Measurements from ENCODE around the gene LIPT2. TPM values are rescaled to one million over a fixed set of nuclear protein-coding genes. Genes with fewer than 3 reads are reported as not detected.

LIPT2 gene
- total RNA-seq, 4 donors from 2014 or later: 1.2 to 8.4 (median 3.9) TPM

- Histone ChIP-seq H3K27me3 (no peaks in the 10 kb centered on the region), H3K36me3 (peaks cover 0 to 18% (median 0%) of the 10 kb centered on the region in 3 donors), H3K4me1 (peaks cover 0 to 19% (median 11%) of the 10 kb centered on the region in 3 donors), H3K9me3 (no peaks in the 10 kb centered on the region), H3K4me3 (no peak overlapping the region), H3K27ac (no peak overlapping the region)
- no peak for DNase-seq
- intact Hi-C loops (cut with DNase I): no loop called here
- WGBS, 2 donors: 93 to 98% methylated on average over 4 to 8 of the region's 11 CpGs
- no peak for TF ChIP-seq POLR2A (IDR thresholded peaks at IDR 0.05)
- TF ChIP-seq CTCF (IDR thresholded peaks at IDR 0.05): no peak
Observed at GRCh38 chr11:74492084-74492483, 1.4 kb downstream of the LIPT2 start.

GRCh38 chr11:74490941-74491340 is 2.6 kb downstream of the LIPT2 start:
- H3K36me3 ChIP-seq: peaks cover 0 to 14% (median 0%) of the 10 kb centered on the region in 3 donors
- H3K4me3 ChIP-seq: no peak overlapping the region
- peaks cover 0 to 19% (median 11%) of the 10 kb centered on the region in 3 donors for H3K4me1 ChIP-seq
- H3K9me3 ChIP-seq: no peaks in the 10 kb centered on the region
- H3K27me3 ChIP-seq: no peaks in the 10 kb centered on the region
- TF ChIP-seq CTCF (IDR thresholded peaks at IDR 0.05) (no peak), POLR2A (IDR thresholded peaks at IDR 0.05) (no peak)
- DNase-seq: no peak
- intact Hi-C loops (cut with DNase I): no loop called here
- no peak overlapping the region for H3K27ac ChIP-seq
- WGBS, 2 donors: 90 to 97% methylated on average over 3 to 4 of the region's 4 CpGs

- Histone ChIP-seq H3K36me3 (peaks cover 0 to 14% (median 0%) of the 10 kb centered on the region in 3 donors), H3K27ac (no peak overlapping the region), H3K9me3 (no peaks in the 10 kb centered on the region), H3K4me3 (no peak overlapping the region), H3K27me3 (no peaks in the 10 kb centered on the region), H3K4me1 (peaks cover 0 to 9% (median 6%) of the 10 kb centered on the region in 3 donors)
- WGBS, 2 donors: 44 to 71% methylated on average over 1 of the region's 1 CpG
- no peak for DNase-seq
- intact Hi-C loops (cut with DNase I): no loop called here
- TF ChIP-seq POLR2A (IDR thresholded peaks at IDR 0.05): no peak
- TF ChIP-seq CTCF (IDR thresholded peaks at IDR 0.05): peak in 1 of 6 experiments; percentile 18
Observed at GRCh38 chr11:74487875-74488274, 5.6 kb downstream of the LIPT2 start.

GRCh38 chr11:74485868-74486267 is 7.7 kb downstream of the LIPT2 start:
- Histone ChIP-seq H3K36me3 (peaks cover 0 to 4% (median 0%) of the 10 kb centered on the region in 3 donors), H3K27me3 (no peaks in the 10 kb centered on the region), H3K4me1 (no peaks in the 10 kb centered on the region), H3K9me3 (no peaks in the 10 kb centered on the region), H3K4me3 (no peak overlapping the region), H3K27ac (no peak overlapping the region)
- intact Hi-C loops (cut with DNase I): no loop called here
- TF ChIP-seq CTCF (IDR thresholded peaks at IDR 0.05) (no peak), POLR2A (IDR thresholded peaks at IDR 0.05) (no peak)
- 85 to 93% methylated on average over 2 of the region's 2 CpGs for WGBS, 2 donors
- DNase-seq: no peak

- Histone ChIP-seq H3K36me3 (no peaks in the 10 kb centered on the region), H3K27me3 (peaks cover 0 to 3% (median 0%) of the 10 kb centered on the region in 4 donors), H3K9me3 (no peaks in the 10 kb centered on the region), H3K4me3 (no peak overlapping the region), H3K4me1 (no peaks in the 10 kb centered on the region), H3K27ac (no peak overlapping the region)
- no peak for DNase-seq
- WGBS, 2 donors: 41 to 54% methylated on average over 3 of the region's 3 CpGs
- intact Hi-C loops (cut with DNase I): no loop called here
- TF ChIP-seq POLR2A (IDR thresholded peaks at IDR 0.05) (no peak), CTCF (IDR thresholded peaks at IDR 0.05) (no peak)
Observed at GRCh38 chr11:74480688-74481417, 12.7 kb downstream of the LIPT2 start.
